ENCODE results near the gene HYOU1.

DNA sequence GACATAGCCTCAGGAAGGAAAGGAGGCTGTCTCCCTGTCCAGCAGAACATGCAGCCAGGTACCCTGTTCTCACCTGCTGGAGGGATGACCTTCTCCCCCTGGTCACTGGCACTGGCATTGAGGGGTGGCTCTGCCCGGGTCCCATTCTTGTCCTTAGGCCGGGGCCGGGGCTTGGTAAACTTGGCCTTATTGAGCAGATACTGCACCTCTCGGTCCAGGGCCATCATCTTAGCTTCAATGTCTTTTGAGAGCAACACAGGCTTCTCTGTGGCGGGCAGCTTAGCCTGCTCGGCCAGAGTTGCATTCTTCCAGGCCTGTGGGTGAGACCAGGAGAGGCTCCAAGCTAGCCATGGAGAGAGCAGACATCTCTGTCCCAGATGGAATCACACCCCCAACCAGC, 10.5 kb downstream of the HYOU1 start:
- no peak for TF ChIP-seq POLR2A (IDR thresholded peaks at IDR 0.05)
- TF ChIP-seq, protein P1, sequence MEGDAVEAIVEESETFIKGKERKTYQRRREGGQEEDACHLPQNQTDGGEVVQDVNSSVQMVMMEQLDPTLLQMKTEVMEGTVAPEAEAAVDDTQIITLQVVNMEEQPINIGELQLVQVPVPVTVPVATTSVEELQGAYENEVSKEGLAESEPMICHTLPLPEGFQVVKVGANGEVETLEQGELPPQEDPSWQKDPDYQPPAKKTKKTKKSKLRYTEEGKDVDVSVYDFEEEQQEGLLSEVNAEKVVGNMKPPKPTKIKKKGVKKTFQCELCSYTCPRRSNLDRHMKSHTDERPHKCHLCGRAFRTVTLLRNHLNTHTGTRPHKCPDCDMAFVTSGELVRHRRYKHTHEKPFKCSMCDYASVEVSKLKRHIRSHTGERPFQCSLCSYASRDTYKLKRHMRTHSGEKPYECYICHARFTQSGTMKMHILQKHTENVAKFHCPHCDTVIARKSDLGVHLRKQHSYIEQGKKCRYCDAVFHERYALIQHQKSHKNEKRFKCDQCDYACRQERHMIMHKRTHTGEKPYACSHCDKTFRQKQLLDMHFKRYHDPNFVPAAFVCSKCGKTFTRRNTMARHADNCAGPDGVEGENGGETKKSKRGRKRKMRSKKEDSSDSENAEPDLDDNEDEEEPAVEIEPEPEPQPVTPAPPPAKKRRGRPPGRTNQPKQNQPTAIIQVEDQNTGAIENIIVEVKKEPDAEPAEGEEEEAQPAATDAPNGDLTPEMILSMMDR (IDR thresholded peaks at IDR 0.05) = no peak
- TF ChIP-seq EP300 (IDR thresholded peaks at IDR 0.05) = no peak
- no peak for TF ChIP-seq POLR2AphosphoS5 (IDR thresholded peaks at IDR 0.05)
